ENCODE measurements around the gene HSPH1. TPM values are rescaled to one million over a fixed set of nuclear protein-coding genes. Genes with fewer than 3 reads are reported as not detected.
A peak's percentile ranks its signal among the peaks of the same experiment; 100 is the strongest.
"Not testable (repeated sequence)": the region's sequence is repeated elsewhere in the genome, so short reads cannot be mapped to it uniquely, and the experiment has no call there.

The HSPH1 gene
- total and polyA plus RNA-seq, 9 donors: 38.1 to 95.1 (median 69.2) TPM

GRCh38 chr13:31179754-31180153 is 18.1 kb upstream of the HSPH1 start:
- no peak for DNase-seq
- no peaks in the 10 kb centered on the region for H3K9me3 ChIP-seq (replicated peaks; ENCODE audit: control insufficient read depth, low read depth, low read length)
- H3K4me1 ChIP-seq (ENCODE audit: control insufficient read depth, insufficient read depth, low read length): peaks cover 13% of the 10 kb centered on the region
- no peaks in the 10 kb centered on the region for H3K27me3 ChIP-seq (ENCODE audit: control insufficient read depth, insufficient read depth, low read length)
- 29% methylated on average over 3 of the region's 5 CpGs for WGBS (ENCODE audit: insufficient coverage)
- H3K4me3 ChIP-seq (ENCODE audit: low read length): no peak overlapping the region
- no peaks in the 10 kb centered on the region for H3K36me3 ChIP-seq (ENCODE audit: control insufficient read depth, insufficient read depth, low read length)
- H3K27ac ChIP-seq (ENCODE audit: low read length): no peak overlapping the region

DNA sequence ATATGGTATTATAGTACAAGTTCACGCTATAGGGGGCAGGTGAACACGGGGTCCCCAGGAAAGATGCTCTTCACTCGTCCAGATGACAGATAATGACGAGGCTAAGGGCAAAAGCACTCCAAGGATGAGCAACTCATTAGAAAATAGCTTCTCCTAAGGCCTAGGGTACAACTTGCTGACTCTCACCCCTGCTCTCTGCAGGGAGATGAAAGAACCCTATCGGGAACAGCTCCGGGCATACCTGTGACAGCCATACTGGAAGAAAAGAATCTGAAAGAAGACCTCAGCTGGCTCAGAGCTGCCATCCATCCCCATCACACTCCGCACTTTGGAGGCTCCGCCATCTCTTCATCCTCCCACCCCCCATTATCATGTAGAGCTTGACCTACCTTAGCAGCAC is 17.5 kb upstream of the HSPH1 start:
- 100% methylated on average over 3 of the region's 8 CpGs for WGBS (ENCODE audit: insufficient coverage)
- no peak overlapping the region for H3K27ac ChIP-seq (ENCODE audit: low read length)
- no peaks in the 10 kb centered on the region for H3K27me3 ChIP-seq (ENCODE audit: control insufficient read depth, insufficient read depth, low read length)
- H3K36me3 ChIP-seq (ENCODE audit: control insufficient read depth, insufficient read depth, low read length): no peaks in the 10 kb centered on the region
- H3K4me1 ChIP-seq (ENCODE audit: control insufficient read depth, insufficient read depth, low read length): peaks cover 13% of the 10 kb centered on the region
- no peak for DNase-seq
- no peaks in the 10 kb centered on the region for H3K9me3 ChIP-seq (replicated peaks; ENCODE audit: control insufficient read depth, low read depth, low read length)
- H3K4me3 ChIP-seq (ENCODE audit: low read length): no peak overlapping the region

- H3K36me3 ChIP-seq (ENCODE audit: control insufficient read depth, insufficient read depth, low read length); H3K9me3 ChIP-seq (replicated peaks; ENCODE audit: control insufficient read depth, low read depth, low read length); DNase-seq; H3K4me3 ChIP-seq (ENCODE audit: low read length); H3K27me3 ChIP-seq (ENCODE audit: control insufficient read depth, insufficient read depth, low read length); H3K27ac ChIP-seq (ENCODE audit: low read length): not testable (repeated sequence)
- peaks cover 13% of the 10 kb centered on the region for H3K4me1 ChIP-seq (ENCODE audit: control insufficient read depth, insufficient read depth, low read length)
- 91% methylated on average over 11 of the region's 12 CpGs for WGBS (ENCODE audit: insufficient coverage)
Measured at GRCh38 chr13:31177813-31178495, 16.2 kb upstream of the HSPH1 start.

- Histone ChIP-seq H3K9me3 (replicated peaks; ENCODE audit: control insufficient read depth, low read depth, low read length) (no peaks in the 10 kb centered on the region), H3K36me3 (ENCODE audit: control insufficient read depth, insufficient read depth, low read length) (no peaks in the 10 kb centered on the region), H3K27ac (ENCODE audit: low read length) (peak overlapping the region; percentile 67), H3K4me1 (ENCODE audit: control insufficient read depth, insufficient read depth, low read length) (peaks cover 13% of the 10 kb centered on the region), H3K27me3 (ENCODE audit: control insufficient read depth, insufficient read depth, low read length) (no peaks in the 10 kb centered on the region), H3K4me3 (ENCODE audit: low read length) (no peak overlapping the region)
- WGBS (ENCODE audit: insufficient coverage): 52% methylated on average over 2 of the region's 3 CpGs
- peak; percentile 79 for DNase-seq
Measured at GRCh38 chr13:31175847-31176532, 14.3 kb upstream of the HSPH1 start.

GRCh38 chr13:31174018-31174417 is 12.3 kb upstream of the HSPH1 start:
- DNase-seq: peak; percentile 51
- Histone ChIP-seq H3K27ac (ENCODE audit: low read length) (no peak overlapping the region), H3K4me3 (ENCODE audit: low read length) (no peak overlapping the region), H3K36me3 (ENCODE audit: control insufficient read depth, insufficient read depth, low read length) (no peaks in the 10 kb centered on the region), H3K4me1 (ENCODE audit: control insufficient read depth, insufficient read depth, low read length) (peaks cover 13% of the 10 kb centered on the region), H3K27me3 (ENCODE audit: control insufficient read depth, insufficient read depth, low read length) (no peaks in the 10 kb centered on the region), H3K9me3 (replicated peaks; ENCODE audit: control insufficient read depth, low read depth, low read length) (no peaks in the 10 kb centered on the region)
- 0% methylated on average over 1 of the region's 3 CpGs for WGBS (ENCODE audit: insufficient coverage)

GRCh38 chr13:31172535-31172934 is 10.8 kb upstream of the HSPH1 start:
- Histone ChIP-seq H3K27ac (ENCODE audit: low read length) (no peak overlapping the region), H3K27me3 (ENCODE audit: control insufficient read depth, insufficient read depth, low read length) (no peaks in the 10 kb centered on the region), H3K4me3 (ENCODE audit: low read length) (no peak overlapping the region), H3K9me3 (replicated peaks; ENCODE audit: control insufficient read depth, low read depth, low read length) (no peaks in the 10 kb centered on the region), H3K36me3 (ENCODE audit: control insufficient read depth, insufficient read depth, low read length) (no peaks in the 10 kb centered on the region), H3K4me1 (ENCODE audit: control insufficient read depth, insufficient read depth, low read length) (peaks cover 13% of the 10 kb centered on the region)
- no CpG with 5 or more reads among the region's 2 CpGs for WGBS (ENCODE audit: insufficient coverage)
- no peak for DNase-seq

GRCh38 chr13:31172001-31172400 is 10.3 kb upstream of the HSPH1 start:
- no peaks in the 10 kb centered on the region for H3K9me3 ChIP-seq (replicated peaks; ENCODE audit: control insufficient read depth, low read depth, low read length)
- no peak overlapping the region for H3K4me3 ChIP-seq (ENCODE audit: low read length)
- H3K27ac ChIP-seq (ENCODE audit: low read length): no peak overlapping the region
- no peaks in the 10 kb centered on the region for H3K27me3 ChIP-seq (ENCODE audit: control insufficient read depth, insufficient read depth, low read length)
- WGBS (ENCODE audit: insufficient coverage): no CpG with 5 or more reads among the region's 3 CpGs
- DNase-seq: no peak
- H3K36me3 ChIP-seq (ENCODE audit: control insufficient read depth, insufficient read depth, low read length): no peaks in the 10 kb centered on the region
- peaks cover 13% of the 10 kb centered on the region for H3K4me1 ChIP-seq (ENCODE audit: control insufficient read depth, insufficient read depth, low read length)

DNA sequence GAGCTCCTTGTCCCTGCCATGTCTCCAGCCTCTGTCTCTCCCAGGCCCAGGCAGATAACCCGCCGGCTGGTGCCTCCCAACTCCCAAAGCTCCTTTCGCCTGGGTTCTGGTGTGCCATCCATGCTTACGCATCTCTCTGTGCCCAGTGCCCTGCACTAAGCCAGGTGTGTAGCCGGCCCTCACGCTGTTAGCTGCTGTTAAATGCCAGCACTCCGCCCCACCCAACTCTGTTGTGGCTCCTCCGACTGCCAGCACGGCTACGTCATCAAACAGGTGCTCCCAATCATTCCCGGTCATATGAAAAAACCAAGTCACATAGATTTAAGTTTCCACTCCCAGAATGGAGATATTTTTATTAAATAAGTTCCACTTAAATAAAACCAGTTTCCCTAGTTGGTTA is 7.0 kb upstream of the HSPH1 start:
- no peaks in the 10 kb centered on the region for H3K9me3 ChIP-seq (replicated peaks; ENCODE audit: control insufficient read depth, low read depth, low read length)
- H3K4me3 ChIP-seq (ENCODE audit: low read length): no peak overlapping the region
- no peaks in the 10 kb centered on the region for H3K36me3 ChIP-seq (ENCODE audit: control insufficient read depth, insufficient read depth, low read length)
- 89% methylated on average over 7 of the region's 11 CpGs for WGBS (ENCODE audit: insufficient coverage)
- H3K27me3 ChIP-seq (ENCODE audit: control insufficient read depth, insufficient read depth, low read length): no peaks in the 10 kb centered on the region
- H3K4me1 ChIP-seq (ENCODE audit: control insufficient read depth, insufficient read depth, low read length): no peaks in the 10 kb centered on the region
- H3K27ac ChIP-seq (ENCODE audit: low read length): no peak overlapping the region
- no peak for DNase-seq

- Histone ChIP-seq H3K27ac (ENCODE audit: low read length) (no peak overlapping the region), H3K4me3 (ENCODE audit: low read length) (no peak overlapping the region), H3K9me3 (replicated peaks; ENCODE audit: control insufficient read depth, low read depth, low read length) (no peaks in the 10 kb centered on the region), H3K4me1 (ENCODE audit: control insufficient read depth, insufficient read depth, low read length) (peaks cover 2% of the 10 kb centered on the region), H3K27me3 (ENCODE audit: control insufficient read depth, insufficient read depth, low read length) (no peaks in the 10 kb centered on the region), H3K36me3 (ENCODE audit: control insufficient read depth, insufficient read depth, low read length) (no peaks in the 10 kb centered on the region)
- DNase-seq: no peak
- no CpG with 5 or more reads among the region's 2 CpGs for WGBS (ENCODE audit: insufficient coverage)
Measured at GRCh38 chr13:31168166-31168565, 6.5 kb upstream of the HSPH1 start.

- Histone ChIP-seq H3K4me3 (ENCODE audit: low read length) (no peak overlapping the region), H3K9me3 (replicated peaks; ENCODE audit: control insufficient read depth, low read depth, low read length) (no peaks in the 10 kb centered on the region), H3K36me3 (ENCODE audit: control insufficient read depth, insufficient read depth, low read length) (no peaks in the 10 kb centered on the region), H3K27ac (ENCODE audit: low read length) (no peak overlapping the region), H3K4me1 (ENCODE audit: control insufficient read depth, insufficient read depth, low read length) (peaks cover 2% of the 10 kb centered on the region), H3K27me3 (ENCODE audit: control insufficient read depth, insufficient read depth, low read length) (no peaks in the 10 kb centered on the region)
- DNase-seq: no peak
Measured at GRCh38 chr13:31167490-31167889, 5.8 kb upstream of the HSPH1 start.
